ENCODE measurements around the gene RNF217. TPM values are rescaled to one million over a fixed set of nuclear protein-coding genes. Genes with fewer than 3 reads are reported as not detected.

The RNF217 gene
- polyA plus RNA-seq, 1 donor (not counting 4 experiments of a cell fraction or from before 2014, with no cell fraction given), result 44.0 TPM

GRCh38 chr6:124983383-124984083 lies 21.3 kb downstream of the RNF217 start:
- peaks cover 43% of the 10 kb centered on the region for H3K4me1 ChIP-seq (ENCODE audit: control insufficient read depth, extremely low read depth, insufficient read depth, low read length)
- DNase-seq (ENCODE audit: low read depth, low spot score) (no peak), FAIRE-seq (peak; percentile 17)
- H3K9me3 ChIP-seq (ENCODE audit: control insufficient read depth, low read depth, low read length), result peaks cover 6% of the 10 kb centered on the region
- H3K36me3 ChIP-seq (ENCODE audit: control insufficient read depth in 2 of 2, extremely low read depth in 1 of 2, insufficient read depth in 2 of 2, low read length in 2 of 2), result peaks cover 3 to 11% of the 10 kb centered on the region in 2 experiments
- no peak overlapping the region for H2AFZ ChIP-seq (ENCODE audit: control insufficient read depth, low read length)
- H3K4me2 ChIP-seq (ENCODE audit: control insufficient read depth, extremely low read depth, insufficient read depth, low read depth, low read length), result peak overlapping the region; percentile 27
- H3K27ac ChIP-seq (ENCODE audit: control insufficient read depth, insufficient read depth, low read length), result peak overlapping the region; percentile 63
- no peaks in the 10 kb centered on the region for H3K27me3 ChIP-seq (ENCODE audit: control insufficient read depth, extremely low read depth, insufficient read depth, low read length)
- TF ChIP-seq EZH2 (IDR thresholded peaks at IDR 0.05; ENCODE audit: low read length), result no peak
- TF ChIP-seq CTCF (optimal IDR thresholded peaks at IDR 0.05 in 1 of 3, IDR thresholded peaks at IDR 0.05 in 1 of 3, conservative IDR thresholded peaks at IDR 0.05 in 1 of 3; ENCODE audit: extremely low read depth in 1 of 3, insufficient read depth in 2 of 3, low read length in 3 of 3), result no peak
- H3K79me2 ChIP-seq (ENCODE audit: control insufficient read depth, insufficient read depth, low read length), result peaks cover 89% of the 10 kb centered on the region
- dilution Hi-C loops (cut with MboI; ENCODE audit: extremely low pct_ligation_motif_present, low sequenced_read_pairs), result no loop called here
- H4K20me1 ChIP-seq (ENCODE audit: control insufficient read depth, extremely low read depth, insufficient read depth, low read length), result no peaks in the 10 kb centered on the region
- no peak overlapping the region for H3K4me3 ChIP-seq (ENCODE audit: control insufficient read depth in 2 of 3, extremely low read depth in 1 of 3, insufficient read depth in 2 of 3, low read depth in 1 of 3, low read length in 3 of 3)
- H3K9ac ChIP-seq (ENCODE audit: control insufficient read depth, extremely low read depth, insufficient read depth, low read length), result no peak overlapping the region
- no peaks in the 10 kb centered on the region for H3K9me1 ChIP-seq (ENCODE audit: control insufficient read depth, extremely low read depth, insufficient read depth, low read length)

- peaks cover 43% of the 10 kb centered on the region for H3K4me1 ChIP-seq (ENCODE audit: control insufficient read depth, extremely low read depth, insufficient read depth, low read length)
- no peaks in the 10 kb centered on the region for H3K9me1 ChIP-seq (ENCODE audit: control insufficient read depth, extremely low read depth, insufficient read depth, low read length)
- H2AFZ ChIP-seq (ENCODE audit: control insufficient read depth, low read length), result no peak overlapping the region
- H3K4me2 ChIP-seq (ENCODE audit: control insufficient read depth, extremely low read depth, insufficient read depth, low read depth, low read length), result peak overlapping the region; percentile 61
- H3K79me2 ChIP-seq (ENCODE audit: control insufficient read depth, insufficient read depth, low read length), result peaks cover 88% of the 10 kb centered on the region
- peaks cover 0 to under 1% of the 10 kb centered on the region in 2 experiments for H3K36me3 ChIP-seq (ENCODE audit: control insufficient read depth in 2 of 2, extremely low read depth in 1 of 2, insufficient read depth in 2 of 2, low read length in 2 of 2)
- no peaks in the 10 kb centered on the region for H3K27me3 ChIP-seq (ENCODE audit: control insufficient read depth, extremely low read depth, insufficient read depth, low read length)
- dilution Hi-C loops (cut with MboI; ENCODE audit: extremely low pct_ligation_motif_present, low sequenced_read_pairs), result no loop called here
- H3K9me3 ChIP-seq (ENCODE audit: control insufficient read depth, low read depth, low read length), result no peaks in the 10 kb centered on the region
- DNase-seq (ENCODE audit: low read depth, low spot score) (no peak), FAIRE-seq (no peak)
- TF ChIP-seq CTCF (optimal IDR thresholded peaks at IDR 0.05 in 1 of 3, IDR thresholded peaks at IDR 0.05 in 1 of 3, conservative IDR thresholded peaks at IDR 0.05 in 1 of 3; ENCODE audit: extremely low read depth in 1 of 3, insufficient read depth in 2 of 3, low read length in 3 of 3), result no peak
- TF ChIP-seq EZH2 (IDR thresholded peaks at IDR 0.05; ENCODE audit: low read length), result no peak
- H3K27ac ChIP-seq (ENCODE audit: control insufficient read depth, insufficient read depth, low read length), result peak overlapping the region; percentile 64
- H4K20me1 ChIP-seq (ENCODE audit: control insufficient read depth, extremely low read depth, insufficient read depth, low read length), result no peaks in the 10 kb centered on the region
- H3K9ac ChIP-seq (ENCODE audit: control insufficient read depth, extremely low read depth, insufficient read depth, low read length), result no peak overlapping the region
- peak overlapping the region in 2 of 3 experiments; percentile 8 to 51 for H3K4me3 ChIP-seq (ENCODE audit: control insufficient read depth in 2 of 3, extremely low read depth in 1 of 3, insufficient read depth in 2 of 3, low read depth in 1 of 3, low read length in 3 of 3)
Observed at GRCh38 chr6:124984668-124985338, 22.6 kb downstream of the RNF217 start.
